ENCODE data around the gene CLSTN1. TPM values are rescaled to one million over a fixed set of nuclear protein-coding genes. Genes with fewer than 3 reads are reported as not detected.
A peak's percentile ranks its signal among the peaks of the same experiment; 100 is the strongest.

CLSTN1 gene
- total and polyA plus RNA-seq, 4 donors, result 3.1 to 13.4 (median 8.8) TPM

- no peak for TF ChIP-seq TAF1 (conservative IDR thresholded peaks at IDR 0.05)
- no peak for TF ChIP-seq HNF4A (conservative IDR thresholded peaks at IDR 0.05)
Measured at GRCh38 chr1:9726905-9727595, 96.7 kb downstream of the CLSTN1 start (continued).

GRCh38 chr1:9726406-9726805 is 97.4 kb downstream of the CLSTN1 start:
- Histone ChIP-seq H3K27me3 (ENCODE audit: control insufficient read depth in 4 of 4, insufficient read depth in 4 of 4, low read length in 3 of 4) (no peaks in the 10 kb centered on the region), H3K4me1 (ENCODE audit: control insufficient read depth in 4 of 4, insufficient read depth in 4 of 4, low read length in 3 of 4) (peaks cover 0 to 3% (median under 1%) of the 10 kb centered on the region in 4 donors), H3K27ac (ENCODE audit: low read depth in 1 of 2, low read length in 2 of 2) (no peak overlapping the region), H3K9me3 (ENCODE audit: control insufficient read depth in 4 of 4, low read length in 3 of 4) (no peaks in the 10 kb centered on the region), H3K36me3 (ENCODE audit: control insufficient read depth in 4 of 4, insufficient read depth in 3 of 4, low read depth in 1 of 4, low read length in 3 of 4) (peaks cover 0 to 18% (median 5%) of the 10 kb centered on the region in 4 donors), H3K4me3 (ENCODE audit: low read depth in 1 of 3, low read length in 3 of 3) (no peak overlapping the region), H3K9ac (ENCODE audit: low read depth in 1 of 2, low read length in 2 of 2) (no peak overlapping the region)
- TF ChIP-seq JUND (IDR thresholded peaks at IDR 0.05), result no peak
- no peak for TF ChIP-seq CTCF (IDR thresholded peaks at IDR 0.05; ENCODE audit: low read depth, low read length, missing input control)
- no peak for TF ChIP-seq TAF1 (conservative IDR thresholded peaks at IDR 0.05)
- TF ChIP-seq HNF4G (IDR thresholded peaks at IDR 0.05), result no peak
- no peak for TF ChIP-seq FOXA1 (IDR thresholded peaks at IDR 0.05)
- no peak for TF ChIP-seq YY1 (IDR thresholded peaks at IDR 0.05)
- TF ChIP-seq RAD21 (IDR thresholded peaks at IDR 0.05), result no peak
- no peak for TF ChIP-seq REST (IDR thresholded peaks at IDR 0.05)
- TF ChIP-seq ATF3 (IDR thresholded peaks at IDR 0.05), result no peak
- TF ChIP-seq RXRA (IDR thresholded peaks at IDR 0.05), result no peak
- 96% methylated on average over 6 of the region's 6 CpGs for WGBS
- no peak for DNase-seq (ENCODE audit: low spot score)

- Histone ChIP-seq H3K4me3 (ENCODE audit: low read depth in 1 of 3, low read length in 3 of 3) (no peak overlapping the region), H3K27me3 (ENCODE audit: control insufficient read depth in 4 of 4, insufficient read depth in 4 of 4, low read length in 3 of 4) (no peaks in the 10 kb centered on the region), H3K4me1 (ENCODE audit: control insufficient read depth in 4 of 4, insufficient read depth in 4 of 4, low read length in 3 of 4) (no peaks in the 10 kb centered on the region), H3K9me3 (ENCODE audit: control insufficient read depth in 4 of 4, low read length in 3 of 4) (no peaks in the 10 kb centered on the region), H3K27ac (ENCODE audit: low read depth in 1 of 2, low read length in 2 of 2) (no peak overlapping the region), H3K9ac (ENCODE audit: low read depth in 1 of 2, low read length in 2 of 2) (no peak overlapping the region), H3K36me3 (ENCODE audit: control insufficient read depth in 4 of 4, insufficient read depth in 3 of 4, low read depth in 1 of 4, low read length in 3 of 4) (peaks cover 0 to 11% (median 5%) of the 10 kb centered on the region in 4 donors)
- WGBS, result 78% methylated on average over 24 of the region's 24 CpGs
- peak; percentile 50 for DNase-seq (ENCODE audit: low spot score)
- TF ChIP-seq RAD21 (IDR thresholded peaks at IDR 0.05), result peak; percentile 56 to 73
- TF ChIP-seq SP1 (IDR thresholded peaks at IDR 0.05), result no peak
- peak; percentile 59 for TF ChIP-seq CTCF (IDR thresholded peaks at IDR 0.05; ENCODE audit: low read depth, low read length, missing input control)
Measured at GRCh38 chr1:9724706-9725476, 98.9 kb downstream of the CLSTN1 start.

All from liver (tissue), 9 donors.